Measurements from ENCODE around the gene SEPHS1.

GRCh38 chr10:13306103-13306502 is 42.0 kb downstream of the SEPHS1 start:
- no peak for TF ChIP-seq POLR2A (IDR thresholded peaks at IDR 0.05)
- TF ChIP-seq, protein P1, sequence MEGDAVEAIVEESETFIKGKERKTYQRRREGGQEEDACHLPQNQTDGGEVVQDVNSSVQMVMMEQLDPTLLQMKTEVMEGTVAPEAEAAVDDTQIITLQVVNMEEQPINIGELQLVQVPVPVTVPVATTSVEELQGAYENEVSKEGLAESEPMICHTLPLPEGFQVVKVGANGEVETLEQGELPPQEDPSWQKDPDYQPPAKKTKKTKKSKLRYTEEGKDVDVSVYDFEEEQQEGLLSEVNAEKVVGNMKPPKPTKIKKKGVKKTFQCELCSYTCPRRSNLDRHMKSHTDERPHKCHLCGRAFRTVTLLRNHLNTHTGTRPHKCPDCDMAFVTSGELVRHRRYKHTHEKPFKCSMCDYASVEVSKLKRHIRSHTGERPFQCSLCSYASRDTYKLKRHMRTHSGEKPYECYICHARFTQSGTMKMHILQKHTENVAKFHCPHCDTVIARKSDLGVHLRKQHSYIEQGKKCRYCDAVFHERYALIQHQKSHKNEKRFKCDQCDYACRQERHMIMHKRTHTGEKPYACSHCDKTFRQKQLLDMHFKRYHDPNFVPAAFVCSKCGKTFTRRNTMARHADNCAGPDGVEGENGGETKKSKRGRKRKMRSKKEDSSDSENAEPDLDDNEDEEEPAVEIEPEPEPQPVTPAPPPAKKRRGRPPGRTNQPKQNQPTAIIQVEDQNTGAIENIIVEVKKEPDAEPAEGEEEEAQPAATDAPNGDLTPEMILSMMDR (IDR thresholded peaks at IDR 0.05) = no peak

Measured in Peyer's patch (tissue), 4 donors.